GM18498 (cell line): ENCODE data around the gene KRTAP4-2.
"Not testable (repeated sequence)": the region's sequence is repeated elsewhere in the genome, so short reads cannot be mapped to it uniquely, and the experiment has no call there.

ENCODE experiments used
- ATAC-seq: cut with Tn5 transposase; IDR thresholded peaks from one replicate; pipeline ENCODE4 v1.9.1; 2021; ENCODE audit warnings: mild to moderate bottlenecking, moderate library complexity; ENCODE audit not compliant: unreplicated experiment

The KRTAP4-2 gene

GRCh38 chr17:41177727-41178271, at the start of gene KRTAP4-2:
Gene KRTAP4-2, minus strand, starts transcription at chr17:41178221. Its CDS starts 57 bp downstream, at chr17:41178164.
- no peak for ATAC-seq

DNA sequence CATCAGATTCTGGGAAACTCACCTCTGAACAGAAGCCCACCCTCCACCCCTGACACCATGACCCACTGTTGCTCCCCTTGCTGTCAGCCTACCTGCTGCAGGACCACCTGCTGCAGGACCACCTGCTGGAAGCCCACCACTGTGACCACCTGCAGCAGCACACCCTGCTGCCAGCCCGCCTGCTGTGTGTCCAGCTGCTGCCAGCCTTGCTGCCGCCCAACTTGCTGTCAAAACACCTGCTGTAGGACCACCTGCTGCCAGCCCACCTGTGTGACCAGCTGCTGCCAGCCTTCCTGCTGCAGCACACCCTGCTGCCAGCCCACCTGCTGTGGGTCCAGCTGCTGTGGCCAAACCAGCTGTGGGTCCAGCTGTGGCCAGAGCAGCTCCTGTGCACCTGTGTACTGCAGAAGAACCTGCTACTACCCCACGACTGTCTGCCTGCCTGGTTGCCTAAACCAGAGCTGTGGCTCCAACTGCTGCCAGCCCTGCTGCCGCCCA, 48.6 kb upstream of the KRTAP4-2 start, which contains the start of gene KRTAP9-2:
Gene KRTAP9-2 (plus strand): TSS at position 51 of the 498 bp plus-strand sequence. CDS start 7 bp downstream, at position 58.
- not testable (repeated sequence) for ATAC-seq

DNA sequence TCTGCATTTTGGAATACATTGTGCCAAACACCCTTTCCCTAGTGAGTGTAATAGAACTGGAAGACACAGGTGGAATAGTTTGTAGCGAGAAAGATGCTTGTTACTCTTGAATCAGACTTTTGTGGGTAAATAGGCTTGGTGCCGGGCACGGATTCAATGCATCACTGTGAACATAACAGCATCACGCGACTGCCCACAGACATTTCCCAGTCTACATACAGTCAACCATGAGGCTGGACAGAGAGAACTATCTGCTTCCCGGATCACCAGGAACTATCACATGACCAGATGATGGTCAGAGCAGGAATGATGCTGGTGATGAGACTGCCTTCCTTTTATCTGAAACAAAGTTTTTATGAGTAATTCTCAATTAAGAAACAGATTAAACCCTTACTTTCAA, 48.0 kb upstream of the KRTAP4-2 start:
- no peak for ATAC-seq

DNA sequence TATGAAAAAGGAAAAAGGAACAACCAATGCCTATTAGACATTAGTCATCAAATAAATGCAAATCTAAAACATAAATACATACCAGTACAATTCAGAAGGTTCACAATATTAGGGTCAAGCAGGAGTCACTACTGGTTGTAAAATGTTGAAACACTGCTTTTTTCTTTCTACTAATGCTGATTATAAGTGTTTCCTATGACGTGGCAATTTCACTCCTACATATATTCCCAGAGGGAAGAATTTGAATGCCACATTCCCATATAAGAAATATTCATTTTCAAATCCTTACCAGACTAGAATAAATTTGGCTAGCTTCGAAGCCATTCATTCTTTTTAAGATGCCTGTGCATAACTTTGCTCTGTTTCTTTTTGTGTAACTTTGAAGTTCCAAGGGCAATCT, 45.8 kb upstream of the KRTAP4-2 start:
- ATAC-seq, result no peak

GRCh38 chr17:41215681-41216080, 37.7 kb upstream of the KRTAP4-2 start:
- no peak for ATAC-seq

DNA sequence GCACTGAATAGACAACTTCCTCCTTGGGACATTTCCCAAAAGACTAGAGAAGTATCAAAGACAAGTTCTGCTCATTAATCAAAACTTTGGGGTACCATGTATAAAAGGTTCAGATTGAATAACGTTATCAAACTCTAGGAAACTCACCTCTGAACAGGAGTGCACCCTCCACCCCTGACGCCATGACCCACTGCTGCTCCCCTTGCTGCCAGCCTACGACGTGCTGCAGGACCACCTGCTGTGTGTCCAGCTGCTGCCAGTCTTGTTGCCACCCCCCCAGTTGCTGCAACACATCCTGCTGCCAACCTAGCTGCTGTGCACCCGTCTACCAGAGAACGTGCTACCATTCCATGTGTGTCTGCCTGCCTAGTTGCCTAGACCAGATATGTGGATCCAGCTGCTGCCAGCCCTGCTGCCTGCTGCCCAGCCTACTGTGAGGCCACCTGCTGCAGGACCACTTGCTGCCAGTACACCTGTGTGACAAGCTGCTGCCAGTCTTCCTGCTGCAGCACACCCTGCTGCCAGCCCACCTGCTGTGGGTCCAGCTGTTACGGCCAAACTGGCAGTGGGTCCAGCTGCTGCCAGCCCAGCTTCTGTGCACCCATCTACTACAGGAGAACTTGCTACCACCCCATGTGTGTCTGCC, 34.6 kb upstream of the KRTAP4-2 start:
- no peak for ATAC-seq

DNA sequence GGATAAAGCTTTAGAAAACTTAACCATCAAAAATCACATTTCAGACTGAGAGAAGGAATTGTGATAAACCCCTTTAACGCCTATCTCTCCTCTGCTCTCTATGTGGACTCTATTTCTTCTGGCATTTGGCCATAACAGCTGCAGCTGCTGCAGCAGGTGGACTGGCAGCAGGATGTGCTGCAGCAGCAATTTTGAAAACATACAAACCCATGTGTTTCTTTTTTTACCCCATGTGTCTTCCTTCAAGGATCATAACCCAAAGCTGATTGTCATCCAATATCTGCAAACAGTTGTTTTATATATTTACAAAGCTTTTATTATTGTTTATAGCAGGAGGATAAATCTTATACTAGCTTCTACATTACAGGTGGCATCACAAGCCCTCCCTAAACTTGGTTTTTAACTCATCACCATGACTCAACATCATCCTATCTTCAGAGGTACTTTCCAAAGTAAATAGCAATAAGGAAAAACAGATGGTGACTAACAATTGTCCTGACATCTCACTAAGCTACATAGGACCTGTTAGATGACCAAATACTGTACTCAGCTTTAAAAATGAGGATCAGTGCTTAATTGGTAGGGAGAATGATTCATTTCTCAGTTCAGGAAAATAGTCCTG, 33.9 kb upstream of the KRTAP4-2 start:
- no peak for ATAC-seq

DNA sequence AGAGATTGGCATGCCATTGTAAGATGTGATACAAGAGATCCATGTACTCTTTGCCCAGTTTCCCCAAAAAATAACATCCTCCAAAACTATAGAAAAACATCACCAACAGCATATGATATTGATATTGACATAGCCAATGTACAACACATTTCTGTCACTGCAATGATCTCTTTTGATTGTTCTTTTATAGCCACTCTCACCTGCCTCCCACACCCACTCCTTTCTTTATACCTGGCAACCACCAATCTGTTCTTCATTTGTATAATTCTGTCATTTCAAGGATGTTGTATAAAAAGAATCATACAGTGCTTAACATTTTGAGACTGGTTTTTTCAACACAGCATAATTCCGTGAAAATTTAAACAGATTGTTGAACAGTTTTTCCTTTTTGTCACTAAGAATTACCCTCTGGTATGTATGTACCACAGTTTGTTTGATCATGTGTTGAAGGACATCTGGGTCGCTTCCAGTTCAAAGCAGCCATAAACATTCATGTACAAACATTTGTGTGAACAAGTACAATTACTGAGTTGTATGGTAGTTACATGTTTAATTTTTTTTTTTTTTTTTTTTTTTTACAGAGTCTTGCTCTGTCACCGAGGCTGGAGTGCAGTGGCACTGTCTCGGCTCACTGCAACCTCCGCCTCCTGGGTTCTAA, 21.5 kb upstream of the KRTAP4-2 start:
- no peak for ATAC-seq

DNA sequence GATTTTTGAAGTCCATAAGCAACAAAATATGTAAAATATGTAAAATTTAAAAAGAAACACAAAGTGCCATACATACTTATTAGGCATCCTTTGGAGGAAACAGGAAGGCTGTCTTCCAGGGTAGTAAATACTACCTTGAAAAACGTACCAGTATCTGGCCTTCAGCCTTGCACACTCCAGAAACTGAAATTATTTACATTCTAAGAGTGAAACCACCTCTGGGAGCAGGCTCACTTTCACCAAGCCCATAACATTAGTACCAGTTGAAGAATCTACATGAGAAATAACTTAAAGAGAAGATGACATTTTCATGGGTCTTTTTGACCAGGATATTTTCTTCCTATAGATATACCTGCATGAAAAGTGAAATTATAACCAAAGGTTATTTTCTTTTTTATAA, 18.0 kb upstream of the KRTAP4-2 start:
- no peak for ATAC-seq

DNA sequence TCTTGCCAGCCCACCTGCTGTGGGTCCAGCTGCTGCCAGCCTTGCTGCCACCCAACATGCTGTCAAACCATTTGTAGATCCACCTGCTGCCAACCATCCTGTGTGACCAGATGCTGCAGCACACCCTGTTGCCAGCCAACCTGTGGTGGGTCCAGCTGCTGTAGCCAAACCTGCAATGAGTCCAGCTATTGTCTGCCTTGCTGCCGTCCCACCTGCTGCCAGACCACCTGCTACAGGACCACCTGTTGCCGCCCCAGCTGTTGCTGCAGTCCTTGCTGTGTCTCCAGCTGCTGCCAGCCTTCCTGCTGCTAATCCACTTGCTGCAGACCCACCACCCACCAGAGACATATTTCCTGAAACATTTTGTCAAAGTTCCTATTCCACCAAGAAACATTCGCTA, 12.3 kb upstream of the KRTAP4-2 start:
- no peak for ATAC-seq

- ATAC-seq, result not testable (repeated sequence)
Measured at GRCh38 chr17:41189837-41190318, 11.9 kb upstream of the KRTAP4-2 start, which contains the start of gene KRTAP9-1. Gene KRTAP9-1, plus strand, starts transcription at chr17:41189887. Its CDS starts 0 bp downstream, at chr17:41189887.

- no peak for ATAC-seq
Measured at GRCh38 chr17:41186872-41187271, 8.9 kb upstream of the KRTAP4-2 start.

DNA sequence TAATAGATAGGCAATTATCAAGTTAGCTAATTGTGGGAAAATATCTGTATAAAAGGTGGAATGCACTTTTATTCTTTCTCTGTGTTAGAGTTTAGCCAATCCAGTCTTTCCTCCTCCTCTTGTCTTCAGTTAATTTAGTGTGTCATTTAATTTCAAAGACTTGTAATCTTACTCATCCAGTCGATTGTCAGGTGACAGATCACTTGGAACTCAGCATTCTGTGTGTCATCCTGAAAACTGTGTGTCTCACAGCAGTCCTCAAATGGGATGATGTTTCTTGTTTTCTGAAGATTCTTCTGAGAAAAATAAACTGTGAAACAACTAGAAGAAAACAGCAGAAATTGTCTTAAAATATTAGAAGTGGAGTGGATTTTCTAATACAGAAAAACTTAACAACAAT, 7.0 kb upstream of the KRTAP4-2 start:
- ATAC-seq, result no peak

DNA sequence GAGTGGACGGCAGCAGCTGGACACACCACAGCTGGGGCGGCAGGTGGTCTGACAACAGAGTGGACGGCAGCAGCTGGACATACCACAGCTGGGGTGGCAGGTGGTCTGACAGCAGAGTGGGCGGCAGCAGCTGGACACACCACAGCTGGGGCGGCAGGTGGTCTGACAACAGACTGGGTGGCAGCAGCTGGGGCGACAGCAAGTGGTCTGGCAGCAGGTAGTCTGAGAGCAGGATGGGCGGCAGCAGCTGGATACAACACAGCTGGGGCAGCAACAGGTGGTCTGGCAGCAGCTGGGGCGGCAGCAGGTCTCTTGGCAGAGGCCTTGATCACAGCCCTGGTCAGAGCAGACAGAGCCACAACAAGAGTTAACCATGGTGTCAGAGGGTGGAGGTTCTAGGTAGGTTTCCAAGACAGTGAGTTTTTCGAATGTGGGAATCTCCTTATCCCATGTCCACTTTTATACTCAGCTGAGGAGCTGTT, 6.5 kb upstream of the KRTAP4-2 start, which contains the start of gene KRTAP4-1:
Gene KRTAP4-1 (minus strand): TSS at position 432 of the 482 bp plus-strand sequence. CDS start 57 bp downstream, at position 375.
- ATAC-seq, result no peak

- no peak for ATAC-seq
Measured at GRCh38 chr17:41178843-41179616, 1.0 kb upstream of the KRTAP4-2 start.

DNA sequence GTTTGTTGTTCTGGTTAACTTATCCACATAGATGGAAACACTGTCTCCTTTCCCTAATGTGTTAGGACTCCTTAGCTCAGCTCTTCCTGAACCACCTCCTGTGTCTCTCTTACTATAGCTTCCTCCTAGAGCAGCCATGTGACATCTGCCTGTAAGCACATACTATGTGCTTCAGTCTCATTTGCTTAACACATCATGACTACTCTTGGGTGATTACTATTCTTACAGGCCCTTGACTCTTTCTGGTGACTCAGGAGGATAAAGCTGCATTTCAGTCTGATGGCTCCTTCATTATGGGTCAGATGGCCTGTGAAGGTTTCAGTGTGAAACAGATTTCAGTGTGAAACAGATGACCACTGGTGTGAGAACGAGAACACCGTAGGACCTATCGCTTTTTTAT, 320 bp upstream of the KRTAP4-2 start:
- no peak for ATAC-seq

GRCh38 chr17:41176744-41177387, 1.2 kb downstream of the KRTAP4-2 start:
- no peak for ATAC-seq

GRCh38 chr17:41171886-41172285, 6.1 kb downstream of the KRTAP4-2 start:
- ATAC-seq, result no peak

DNA sequence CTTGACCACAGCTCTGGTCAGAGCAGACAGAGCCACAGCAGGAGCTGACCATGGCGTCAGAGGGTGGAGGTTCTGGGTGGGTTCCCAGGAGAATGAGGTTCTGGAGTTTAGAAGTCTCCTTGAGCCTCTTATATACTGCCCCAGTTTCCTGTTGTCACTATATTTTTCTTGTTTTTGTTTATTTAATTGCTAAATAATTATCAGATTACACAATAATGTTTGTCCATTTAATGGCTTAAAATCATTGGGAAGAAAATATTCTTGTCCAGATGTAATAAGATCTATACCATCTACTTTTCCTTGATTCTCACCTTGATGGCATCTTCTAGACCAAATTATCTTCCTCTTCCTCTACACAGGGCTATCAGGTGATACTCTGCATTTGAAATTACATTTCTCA, 9.9 kb downstream of the KRTAP4-2 start, which contains the start of gene KRTAP4-3:
Gene KRTAP4-3 (minus strand): TSS at position 101 of the 400 bp plus-strand sequence. CDS start 49 bp downstream, at position 52.
- no peak for ATAC-seq

DNA sequence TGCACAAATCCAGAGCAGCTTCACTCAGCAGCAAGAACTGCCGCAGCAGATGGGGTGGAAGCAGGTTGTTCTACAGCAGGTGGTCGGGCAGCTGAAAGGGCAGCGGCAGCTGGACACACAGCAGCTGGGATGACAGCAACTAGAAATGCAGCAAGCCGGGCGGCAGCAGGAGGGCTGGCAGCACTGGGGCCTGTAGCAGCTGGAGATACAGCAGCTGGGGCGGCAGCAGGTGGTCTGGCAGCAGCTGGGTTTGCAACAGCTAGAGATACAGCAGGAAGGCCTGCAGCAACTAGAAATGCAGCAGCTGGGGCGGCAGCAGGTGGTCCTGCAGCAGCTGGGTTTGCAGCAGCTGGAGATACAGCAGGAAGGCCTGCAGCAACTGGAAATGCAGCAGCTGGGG, 10.5 kb downstream of the KRTAP4-2 start:
- ATAC-seq, result no peak
